Left lung (tissue), 10 donors: ENCODE data around the gene ZFHX3. TPM values are rescaled to one million over a fixed set of nuclear protein-coding genes. Genes with fewer than 3 reads are reported as not detected.

ENCODE experiments used
- ATAC-seq: fragments of 200-7000 bp; cut with Tn5 transposase; one replicate; pipeline ENCODE4 v1.9.1; 2020; ENCODE audit warnings: moderate library complexity
- DNase-seq, 4 donors: peaks; one replicate each; pipeline ENCODE4 v3.0.0-alpha.2; 2013 to 2020
- H3K27ac ChIP-seq, 2 donors: fragments of 200-600 bp; sonication (generic) in 1 of 2; one replicate each; pipeline versions ENCODE4 v1.5.0 to v1.8.0; 2020 to 2021
- H3K27me3 ChIP-seq, 2 donors: fragments of 200-600 bp; sonication (generic) in 1 of 2; one replicate each; pipeline versions ENCODE4 v1.5.0 to v1.8.0; 2020 to 2021
- H3K36me3 ChIP-seq, 2 donors: fragments of 200-600 bp; sonication (generic) in 1 of 2; one replicate each; pipeline versions ENCODE4 v1.5.0 to v1.8.0; 2020 to 2021
- H3K4me1 ChIP-seq, 2 donors: fragments of 200-600 bp; one replicate each; pipeline ENCODE4 v1.8.0; 2021
- H3K4me3 ChIP-seq, 2 donors: fragments of 200-600 bp; sonication (generic) in 1 of 2; one replicate each; pipeline versions ENCODE4 v1.5.0 to v1.8.0; 2020 to 2021; ENCODE audit warnings: mild to moderate bottlenecking in 1 of 2
- H3K9me3 ChIP-seq, 2 donors: fragments of 200-600 bp; sonication (generic) in 1 of 2; one replicate each; pipeline versions ENCODE4 v1.5.0 to v1.8.0; 2020 to 2021
- CTCF ChIP-seq, 2 donors: fragments of 200-600 bp; sonication (generic) in 1 of 2; IDR thresholded peaks; one replicate each; pipeline versions ENCODE4 v1.5.0 to v1.8.0; 2021; ENCODE audit warnings: antibody characterized with exemption in 2 of 2
- intact Hi-C, 2 donors: fragments of 100-400 bp; cut with DNase I; formaldehyde crosslinking; loops; one replicate each; pipeline versions ENCODE4 v1.11.2 to v1.14.2; 2022
- polyA plus RNA-seq, 6 donors: library from polyadenylated mRNA; unstranded; fragments of 120-200 nt; gene quantifications; one replicate each; pipeline ENCODE4 v1.2.1, GENCODE V29; 2013; ENCODE audit not compliant: insufficient read length in 6 of 6
- total RNA-seq, 2 donors: library from RNA; stranded (reverse); fragmentation: NEBNext Ultra II Directional; extraction: Animal tissue kit (Norgen Biotek cat#: 25700); gene quantifications; one replicate each; pipeline ENCODE4 v1.2.1, GENCODE V29; 2021
- donor health status: DM: no; HTN: yes; CAD: no.
- donor health status: DM: no; HTN: no; CAD: no.

The ZFHX3 gene
- total and polyA plus RNA-seq, 8 donors = 21.4 to 34.7 (median 32.2) TPM

DNA sequence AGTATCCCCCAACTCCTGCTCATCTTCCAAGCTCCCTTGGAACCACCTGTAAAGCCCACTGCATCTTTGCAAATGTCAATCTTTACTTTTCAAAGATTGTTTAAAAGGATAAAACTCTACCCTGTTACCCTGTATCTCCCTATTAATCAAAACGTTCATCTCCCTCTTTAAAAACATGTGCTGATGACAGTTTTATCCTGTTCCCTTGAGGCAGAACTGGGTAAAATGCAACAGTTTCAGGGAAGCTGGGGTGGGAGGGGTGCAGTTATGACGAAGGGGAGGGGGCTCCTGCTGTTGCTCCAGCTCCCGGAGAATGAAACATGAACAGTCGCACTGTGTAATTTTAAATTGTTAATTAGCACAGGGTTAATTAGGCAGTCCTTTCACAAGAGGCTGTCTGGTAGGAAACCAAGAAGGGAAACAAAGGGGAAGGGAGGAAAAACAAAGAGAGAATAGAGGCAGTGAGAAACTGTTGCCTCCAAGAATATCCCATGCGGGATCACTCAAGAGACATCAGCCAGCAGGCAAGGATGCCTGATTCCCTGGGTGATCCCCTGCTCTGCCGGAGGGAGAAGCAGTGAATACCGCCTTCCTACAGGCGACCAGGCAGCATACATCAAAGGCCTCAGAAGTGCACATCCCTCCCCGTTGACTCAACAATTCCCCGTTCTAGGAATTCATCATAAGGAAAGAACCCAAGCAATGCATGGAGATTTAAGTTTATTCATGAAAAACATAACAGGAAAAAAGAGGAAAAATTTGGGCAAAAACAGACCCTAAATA lies 84.2 kb downstream of the ZFHX3 start:
- no peak for DNase-seq
- H3K36me3 ChIP-seq = peaks cover 0 to 11% of the 10 kb centered on the region in 2 donors
- no peaks in the 10 kb centered on the region for H3K9me3 ChIP-seq
- intact Hi-C loops = no loop called here
- no peak for TF ChIP-seq CTCF (IDR thresholded peaks at IDR 0.05)
- H3K27ac ChIP-seq = no peak overlapping the region
- no peaks in the 10 kb centered on the region for H3K27me3 ChIP-seq
- ATAC-seq = no peak
- no peak overlapping the region for H3K4me3 ChIP-seq
- H3K4me1 ChIP-seq = no peaks in the 10 kb centered on the region

GRCh38 chr16:72962347-72962746 lies 85.6 kb downstream of the ZFHX3 start:
- Histone ChIP-seq H3K27me3 (no peaks in the 10 kb centered on the region), H3K4me1 (no peaks in the 10 kb centered on the region), H3K36me3 (peaks cover 0 to 24% of the 10 kb centered on the region in 2 donors), H3K27ac (no peak overlapping the region), H3K4me3 (no peak overlapping the region), H3K9me3 (no peaks in the 10 kb centered on the region)
- intact Hi-C loops = no loop called here
- no peak for TF ChIP-seq CTCF (IDR thresholded peaks at IDR 0.05)
- DNase-seq (no peak), ATAC-seq (no peak)

DNA sequence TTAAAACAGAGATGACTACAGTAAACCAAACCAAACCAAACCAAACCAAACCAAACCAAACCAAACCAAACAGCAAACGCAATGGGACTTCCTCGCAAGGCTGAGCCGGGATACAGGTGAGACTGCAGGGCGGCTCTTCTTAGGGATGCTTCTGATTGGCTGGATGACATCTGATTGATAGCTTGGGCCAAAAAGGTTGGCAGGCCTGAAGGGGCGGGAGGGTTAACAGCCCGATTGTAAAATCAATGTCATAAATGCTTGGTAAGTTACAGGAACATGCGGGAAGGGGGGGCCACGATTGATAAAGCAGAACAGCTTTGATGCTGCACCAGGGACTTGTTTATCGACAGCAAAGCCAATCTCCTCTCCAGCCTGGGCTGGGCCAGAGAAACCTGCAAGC lies 86.1 kb downstream of the ZFHX3 start:
- DNase-seq (no peak), ATAC-seq (no peak)
- no peak overlapping the region for H3K27ac ChIP-seq
- intact Hi-C loops = no loop called here
- H3K9me3 ChIP-seq = no peaks in the 10 kb centered on the region
- H3K4me1 ChIP-seq = no peaks in the 10 kb centered on the region
- no peak for TF ChIP-seq CTCF (IDR thresholded peaks at IDR 0.05)
- peaks cover 0 to 27% of the 10 kb centered on the region in 2 donors for H3K36me3 ChIP-seq
- no peaks in the 10 kb centered on the region for H3K27me3 ChIP-seq
- H3K4me3 ChIP-seq = no peak overlapping the region

- Histone ChIP-seq H3K27ac (no peak overlapping the region), H3K36me3 (peaks cover 0 to 27% of the 10 kb centered on the region in 2 donors), H3K27me3 (no peaks in the 10 kb centered on the region), H3K4me1 (no peaks in the 10 kb centered on the region), H3K4me3 (no peak overlapping the region), H3K9me3 (no peaks in the 10 kb centered on the region)
- no peak for ATAC-seq
- no peak for TF ChIP-seq CTCF (IDR thresholded peaks at IDR 0.05)
- intact Hi-C loops = no loop called here
- no peak for DNase-seq
Observed at GRCh38 chr16:72961115-72961832, 86.7 kb downstream of the ZFHX3 start.

DNA sequence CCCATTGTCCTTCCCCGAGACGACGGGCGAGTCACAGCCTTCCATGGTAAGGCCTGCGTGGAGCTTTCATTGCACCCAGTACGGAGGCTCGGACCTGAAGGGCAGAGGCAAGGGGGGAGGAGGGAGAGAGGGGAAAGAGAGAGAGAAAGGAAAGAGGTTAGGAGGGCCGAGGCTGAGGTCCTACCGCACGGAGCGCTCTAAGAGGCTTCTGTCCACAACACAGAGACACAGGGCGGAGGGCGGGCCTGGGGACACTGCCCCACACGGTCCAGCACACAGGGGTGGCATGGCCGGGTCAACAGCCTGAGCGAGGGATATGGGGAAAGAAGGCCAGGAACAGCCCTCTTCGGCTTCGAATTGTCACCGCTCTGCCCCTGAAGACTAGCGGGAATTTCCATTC lies 87.8 kb downstream of the ZFHX3 start:
- Histone ChIP-seq H3K36me3 (peaks cover 0 to 27% of the 10 kb centered on the region in 2 donors), H3K27ac (no peak overlapping the region), H3K27me3 (no peaks in the 10 kb centered on the region), H3K4me3 (no peak overlapping the region), H3K9me3 (no peaks in the 10 kb centered on the region), H3K4me1 (no peaks in the 10 kb centered on the region)
- no peak for DNase-seq
- TF ChIP-seq CTCF (IDR thresholded peaks at IDR 0.05) = no peak
- intact Hi-C loops = no loop called here
- no peak for ATAC-seq
